HepG2 (cell line): ENCODE data around the gene TMEM266. TPM values are rescaled to one million over a fixed set of nuclear protein-coding genes. Genes with fewer than 3 reads are reported as not detected.

Source experiments
- ATAC-seq: fragments of 200-7000 bp; cut with Tn5 transposase; 3 replicates; pipeline ENCODE4 v1.9.1; 2020; ENCODE audit warnings: mild to moderate bottlenecking, moderate library complexity
- BruUV-seq: library from RNA; stranded (reverse); fragments of 400-500 nt; replicated peaks from 2 replicates; lab custom pipeline; 2021; lab: Mats Ljungman, UMichigan
- CTCF ChIA-PET: fragments of 300-600 bp; formaldehyde crosslinking; extraction: SDS; loops from one replicate; lab custom pipeline; 2021; ENCODE audit warnings: low total read pairs, inconsistent platforms, low intra/inter-chr PET ratio; lab: Yijun Ruan, JAX
- POLR2A ChIA-PET: fragments of 350-600 bp; sonication (Branson Sonifier 250); formaldehyde crosslinking; loops from one replicate; lab custom pipeline; 2020; ENCODE audit warnings: antibody characterized with exemption, inconsistent platforms; lab: Yijun Ruan, JAX
- DNase-seq: peaks from one replicate; pipeline ENCODE4 v3.0.0-alpha.2; 2015; ENCODE audit warnings: low spot score
- FAIRE-seq: peaks from 3 replicates; lab custom pipeline; 2011; peaks lifted over from hg19 to GRCh38; lab: Jason Lieb, UNC
- H2AFZ ChIP-seq: one replicate; pipeline ENCODE4 v1.6.1; 2011; ENCODE audit warnings: low read length, inconsistent platforms
- H3K27ac ChIP-seq: fragments of 300-600 bp; 3 replicates; pipeline ENCODE4 v1.8.0; 2011; ENCODE audit warnings: mixed run types, mild to moderate bottlenecking, mixed read lengths, low read length, inconsistent platforms; ENCODE audit not compliant: insufficient read depth; ENCODE audit errors: extremely low read length
- H3K27me3 ChIP-seq, 2 experiments: fragments of 200-600 bp in 1 of 2; 2 replicates in 1 of 2; 3 replicates in 1 of 2; pipeline versions ENCODE4 v1.6.0 to v1.8.0; 2011; ENCODE audit warnings: low read length in 2 of 2, mild to moderate bottlenecking in 2 of 2, moderate library complexity in 2 of 2, inconsistent platforms in 1 of 2; ENCODE audit not compliant: insufficient read depth in 2 of 2, control insufficient read depth in 1 of 2
- H3K36me3 ChIP-seq, 2 experiments: fragments of 200-600 bp in 1 of 2; replicated peaks in 1 of 2; 2 replicates in 1 of 2; 3 replicates in 1 of 2; pipeline versions ENCODE4 v1.5.1 to v1.8.0; 2011; ENCODE audit warnings: low read length in 2 of 2, inconsistent platforms in 1 of 2; ENCODE audit not compliant: insufficient read depth in 2 of 2, control insufficient read depth in 1 of 2
- H3K4me1 ChIP-seq: 2 replicates; pipeline ENCODE4 v1.5.1; 2012; ENCODE audit warnings: low read length, inconsistent platforms; ENCODE audit not compliant: insufficient read depth
- H3K4me2 ChIP-seq: 2 replicates; pipeline ENCODE4 v1.6.0; 2011; ENCODE audit warnings: low read depth, low read length, inconsistent platforms
- H3K4me3 ChIP-seq, 3 experiments: fragments of 200-600 bp in 1 of 3; sonication (generic), shearing (Covaris generic) in 1 of 3; replicated peaks in 1 of 3; 2 replicates each; pipeline ENCODE4 v1.5.1; 2011 to 2016; ENCODE audit warnings: low read length in 3 of 3, inconsistent platforms in 2 of 3, low read depth in 2 of 3, mild to moderate bottlenecking in 2 of 3, control low read depth in 1 of 3, mixed read lengths in 1 of 3; ENCODE audit not compliant: insufficient read depth in 1 of 3
- H3K79me2 ChIP-seq: one replicate; pipeline ENCODE4 v1.6.1; 2011; ENCODE audit warnings: low read length, inconsistent platforms; ENCODE audit not compliant: insufficient read depth
- H3K9ac ChIP-seq: 2 replicates; pipeline ENCODE4 v1.6.0; 2011; ENCODE audit warnings: mild to moderate bottlenecking, low read depth, low read length, inconsistent platforms; ENCODE audit not compliant: insufficient read depth
- H3K9me3 ChIP-seq: 2 replicates; pipeline ENCODE4 v1.5.1; 2012; ENCODE audit warnings: mild to moderate bottlenecking, low read length
- H4K20me1 ChIP-seq: 2 replicates; pipeline ENCODE4 v1.6.0; 2011; ENCODE audit warnings: inconsistent platforms, mild to moderate bottlenecking, low read length, moderate library complexity; ENCODE audit not compliant: insufficient read depth
- CBFB ChIP-seq: sonication (generic); formaldehyde crosslinking; IDR thresholded peaks from 2 replicates; pipeline ENCODE4 v1.4.0; 2020; ENCODE audit warnings: missing genetic modification reagents
- CC2D1A ChIP-seq: sonication (generic); formaldehyde crosslinking; IDR thresholded peaks from 2 replicates; pipeline ENCODE4 v1.8.1; 2023; ENCODE audit warnings: mild to moderate bottlenecking, missing genetic modification reagents
- FOXA3 ChIP-seq: IDR thresholded peaks from 2 replicates; pipeline ENCODE4 v1.6.1; 2016; ENCODE audit warnings: missing genetic modification reagents, missing compliant biosample characterization
- GPN1 ChIP-seq: sonication (generic); formaldehyde crosslinking; IDR thresholded peaks from 2 replicates; pipeline ENCODE4 v1.5.1; 2020; ENCODE audit warnings: missing genetic modification reagents, borderline replicate concordance
- HCFC1 ChIP-seq: fragments of 150-350 bp; IDR thresholded peaks from 2 replicates; pipeline ENCODE4 v1.6.1; 2014; ENCODE audit warnings: low read depth, low read length
- HOXD1 ChIP-seq: sonication (generic); formaldehyde crosslinking; IDR thresholded peaks from 2 replicates; pipeline ENCODE4 v1.5.0; 2020; ENCODE audit warnings: missing genetic modification reagents
- KLF9 ChIP-seq: IDR thresholded peaks from 2 replicates; pipeline ENCODE4 v1.6.1; 2016; ENCODE audit warnings: low read depth
- NCOA2 ChIP-seq: sonication (generic); formaldehyde crosslinking; IDR thresholded peaks from 2 replicates; pipeline ENCODE4 v1.8.0; 2022; ENCODE audit warnings: inconsistent platforms
- RAD51 ChIP-seq: fragments of 450-650 bp; IDR thresholded peaks from 2 replicates; pipeline ENCODE4 v1.6.1; 2016; ENCODE audit warnings: borderline replicate concordance
- REL ChIP-seq: sonication (generic); formaldehyde crosslinking; conservative IDR thresholded peaks from 2 replicates; pipeline ENCODE4 v1.8.0; 2022; ENCODE audit warnings: mild to moderate bottlenecking, missing genetic modification reagents, moderate library complexity
- TARDBP ChIP-seq: sonication (generic); formaldehyde crosslinking; IDR thresholded peaks from 2 replicates; pipeline ENCODE4 v1.8.0; 2022; ENCODE audit warnings: mild to moderate bottlenecking, missing genetic modification reagents
- ZBTB44 ChIP-seq: sonication (generic); formaldehyde crosslinking; IDR thresholded peaks from 2 replicates; pipeline ENCODE4 v1.4.0; 2020; ENCODE audit warnings: missing genetic modification reagents
- ZFX ChIP-seq: sonication (generic); formaldehyde crosslinking; IDR thresholded peaks from 2 replicates; pipeline ENCODE4 v1.4.0; 2020; ENCODE audit warnings: mild to moderate bottlenecking, low read depth, missing genetic modification reagents, moderate library complexity
- ZFYVE20 ChIP-seq: sonication (generic); formaldehyde crosslinking; IDR thresholded peaks from 2 replicates; pipeline ENCODE4 v1.8.0; 2023; ENCODE audit warnings: low read depth, mild to moderate bottlenecking, moderate library complexity, missing genetic modification reagents, borderline replicate concordance
- ZNF232 ChIP-seq: sonication (generic); formaldehyde crosslinking; IDR thresholded peaks from 2 replicates; pipeline ENCODE4 v1.4.0; 2020; ENCODE audit warnings: missing genetic modification reagents, borderline replicate concordance
- ZNF362 ChIP-seq: sonication (generic); formaldehyde crosslinking; IDR thresholded peaks from 2 replicates; pipeline ENCODE4 v1.4.0; 2020; ENCODE audit warnings: missing genetic modification reagents, mild to moderate bottlenecking, borderline replicate concordance
- ZNF746 ChIP-seq: sonication (generic); formaldehyde crosslinking; IDR thresholded peaks from 2 replicates; pipeline ENCODE4 v1.8.0; 2022; ENCODE audit warnings: mild to moderate bottlenecking, missing genetic modification reagents
- WGBS: methylation state at CpG from one replicate; pipeline ENCODE4 v1.1.6; 2017; ENCODE audit warnings: low lambda C conversion rate; 5-methylcytosine and 5-hydroxymethylcytosine counted together
- in situ Hi-C: cut with HindIII; loops from 2 replicates; pipeline ENCODE4 v1.10.0; 2017; ENCODE audit warnings: low pct_unique_long_range_greater_than_20kb; ENCODE audit not compliant: extremely low pct_ligation_motif_present
- intact Hi-C: fragments of 100-400 bp; cut with micrococcal nuclease; formaldehyde crosslinking; loops from one replicate; pipeline ENCODE4 v1.10.0; 2022; ENCODE audit not compliant: unreplicated experiment
- polyA plus RNA-seq, 8 experiments: library from polyadenylated mRNA; depleted of rRNA in 3 of 8; stranded (reverse) in 7 of 8; unstranded in 1 of 8; fragments of >200 nt; fragmentation: Illumina TruSeq in 4 of 8; extraction: Trizol in 4 of 8; gene quantifications; 2 replicates each; pipeline versions ENCODE4 v1.2.1 to v1.2.3, GENCODE V29; 2011 to 2016; ENCODE audit warnings: low read depth in 4 of 8, missing spikeins in 1 of 8, mixed read lengths in 1 of 8; ENCODE audit not compliant: insufficient read depth in 1 of 8
- total RNA-seq, 5 experiments: library from RNA; depleted of rRNA; stranded (reverse); fragments of >200 nt; fragmentation: Illumina TruSeq; extraction: Trizol; gene quantifications; 2 replicates each; pipeline ENCODE4 v1.2.3, GENCODE V29; 2016; ENCODE audit warnings: low read depth in 1 of 5
- TF ChIP-seq, protein P1 (sequence below), 2 experiments: sonication (generic) in 1 of 2; formaldehyde crosslinking in 1 of 2; IDR thresholded peaks; 2 replicates each; pipeline versions ENCODE4 v1.4.0 to v1.6.1; 2018 to 2020; ENCODE audit warnings: missing genetic modification reagents in 2 of 2, borderline replicate concordance in 1 of 2, low read depth in 1 of 2, mild to moderate bottlenecking in 1 of 2, missing biosample characterization in 1 of 2

Gene TMEM266
- total and polyA plus RNA-seq, 2 of the 13 experiments (the other 11 are each of a cell fraction or from before 2014, with no cell fraction given), result 0.04 TPM; not detected in 1

GRCh38 chr15:76189106-76189505 is 129.3 kb downstream of the TMEM266 start (continued):
- TF ChIP-seq REL (CRISPR knock-in tag), result no peak
- no peak for TF ChIP-seq GPN1
- TF ChIP-seq CC2D1A (CRISPR knock-in tag), result no peak
- no peak for TF ChIP-seq KLF9
- TF ChIP-seq, protein P1, sequence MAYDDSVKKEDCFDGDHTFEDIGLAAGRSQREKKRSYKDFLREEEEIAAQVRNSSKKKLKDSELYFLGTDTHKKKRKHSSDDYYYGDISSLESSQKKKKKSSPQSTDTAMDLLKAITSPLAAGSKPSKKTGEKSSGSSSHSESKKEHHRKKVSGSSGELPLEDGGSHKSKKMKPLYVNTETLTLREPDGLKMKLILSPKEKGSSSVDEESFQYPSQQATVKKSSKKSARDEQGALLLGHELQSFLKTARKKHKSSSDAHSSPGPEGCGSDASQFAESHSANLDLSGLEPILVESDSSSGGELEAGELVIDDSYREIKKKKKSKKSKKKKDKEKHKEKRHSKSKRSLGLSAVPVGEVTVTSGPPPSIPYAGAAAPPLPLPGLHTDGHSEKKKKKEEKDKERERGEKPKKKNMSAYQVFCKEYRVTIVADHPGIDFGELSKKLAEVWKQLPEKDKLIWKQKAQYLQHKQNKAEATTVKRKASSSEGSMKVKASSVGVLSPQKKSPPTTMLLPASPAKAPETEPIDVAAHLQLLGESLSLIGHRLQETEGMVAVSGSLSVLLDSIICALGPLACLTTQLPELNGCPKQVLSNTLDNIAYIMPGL (CRISPR knock-in tag; IDR thresholded peaks at IDR 0.05; ENCODE audit: borderline replicate concordance in 1 of 2, low read depth in 1 of 2), result no peak
- no peak for TF ChIP-seq RAD51
- TF ChIP-seq HOXD1 (CRISPR knock-in tag), result no peak
- TF ChIP-seq, all 625 proteins: peak for 0

- Histone ChIP-seq H4K20me1 (no peaks in the 10 kb centered on the region), H3K4me3 (peak overlapping the region in 1 of 3 experiments; percentile 51; a peak in 2 of 6 replicates), H3K9me3 (no peaks in the 10 kb centered on the region), H3K27me3 (peaks cover 1 to 10% of the 10 kb centered on the region in 2 experiments; a peak in 4 of 5 replicates), H3K36me3 (no peaks in the 10 kb centered on the region), H3K79me2 (no peaks in the 10 kb centered on the region), H3K4me1 (peaks cover 42% of the 10 kb centered on the region), H3K9ac (no peak overlapping the region), H2AFZ (no peak overlapping the region), H3K27ac (no peak overlapping the region), H3K4me2 (peak overlapping the region; percentile 75)
- no peak for FAIRE-seq
- in situ Hi-C loops (loop anchor here (5.0 to 10.0 kb wide), 2 partner anchors 142 to 675 kb away; no protein-coding TSS in a partner anchor), intact Hi-C loops (loop anchor here (1.0 to 10.0 kb wide), 3 partner anchors 95 to 676 kb away; no protein-coding TSS in a partner anchor)
- no peak for TF ChIP-seq HCFC1
- TF ChIP-seq ZNF232, result no peak
- TF ChIP-seq CBFB, result no peak
- no peak for TF ChIP-seq ZBTB44 (CRISPR knock-in tag)
- no peak for TF ChIP-seq ZFYVE20 (CRISPR knock-in tag)
- TF ChIP-seq ZNF746, result no peak
- TF ChIP-seq ZFX (CRISPR knock-in tag), result no peak
- no peak for TF ChIP-seq FOXA3 (CRISPR knock-in tag)
- TF ChIP-seq NCOA2 (CRISPR knock-in tag), result no peak
- no peak for TF ChIP-seq ZNF362 (CRISPR knock-in tag)
- no peak for TF ChIP-seq TARDBP (CRISPR knock-in tag)
- no TSS peak for BruUV-seq
- CTCF ChIA-PET, result interaction anchor here (1.1 to 1.9 kb wide), 2 partner anchors 95 to 144 kb away, joined by 4 to 8 read pairs; no protein-coding TSS in a partner anchor
- 10% methylated on average over 11 of the region's 12 CpGs for WGBS
- POLR2A ChIA-PET, result interaction anchor here (1.5 kb wide), 1 partner anchor 146 kb away, joined by 5 read pairs; the partner anchor contains the start of gene ISL2
- peak; percentile 11; the same call in 2 of the 3 replicates for ATAC-seq
- no peak for DNase-seq
These were observed 130.3 kb downstream of the TMEM266 start for GRCh38 chr15:76190070-76190564.
